WTC11 (cell line): ENCODE data around the gene SNAP25. TPM values are rescaled to one million over a fixed set of nuclear protein-coding genes. Genes with fewer than 3 reads are reported as not detected.

Experiments used
- ATAC-seq: fragments of 200-7000 bp; cut with Tn5 transposase; 2 replicates; pipeline ENCODE4 v1.10.0; 2021; ENCODE audit warnings: mild to moderate bottlenecking, moderate library complexity
- CTCF ChIA-PET: fragments of 300-600 bp; sonication (Branson Sonifier 250); formaldehyde crosslinking; loops from one replicate; lab custom pipeline; 2021; ENCODE audit warnings: antibody characterized with exemption; lab: Charles Lee
- POLR2A ChIA-PET: fragments of 350-600 bp; sonication (Branson Sonifier 250); formaldehyde crosslinking; loops from one replicate; lab custom pipeline; 2021; ENCODE audit warnings: antibody characterized with exemption; lab: Charles Lee
- DNase-seq: peaks from one replicate; pipeline ENCODE4 v3.0.0; 2021; ENCODE audit warnings: low spot score
- H3K27ac Mint-ChIP-seq: 2 replicates; pipeline ENCODE4 v1.8.0; 2021; ENCODE audit warnings: mixed read lengths
- H3K27me3 Mint-ChIP-seq: 2 replicates; pipeline ENCODE4 v1.8.0; 2021; ENCODE audit warnings: low read depth, mild to moderate bottlenecking, moderate library complexity, mixed read lengths
- H3K36me3 Mint-ChIP-seq: 2 replicates; pipeline ENCODE4 v1.8.0; 2021; ENCODE audit warnings: mixed read lengths
- H3K4me1 Mint-ChIP-seq: 2 replicates; pipeline ENCODE4 v1.8.0; 2022; ENCODE audit warnings: mixed read lengths
- H3K4me3 Mint-ChIP-seq: 2 replicates; pipeline ENCODE4 v1.8.0; 2021; ENCODE audit warnings: mild to moderate bottlenecking, moderate library complexity, mixed read lengths
- H3K9me3 Mint-ChIP-seq: 2 replicates; pipeline ENCODE4 v1.8.0; 2021; ENCODE audit warnings: mixed read lengths
- ATF3 ChIP-seq: sonication (generic); formaldehyde crosslinking; conservative IDR thresholded peaks from 2 replicates; pipeline ENCODE4 v1.8.1; 2022; ENCODE audit warnings: mild to moderate bottlenecking, missing genetic modification reagents
- ATF6 ChIP-seq: sonication (generic); formaldehyde crosslinking; IDR thresholded peaks from 2 replicates; pipeline ENCODE4 v1.8.1; 2023; ENCODE audit warnings: mild to moderate bottlenecking, missing genetic modification reagents
- E2F1 ChIP-seq: sonication (generic); formaldehyde crosslinking; IDR thresholded peaks from 2 replicates; pipeline ENCODE4 v1.8.0; 2022; ENCODE audit warnings: mild to moderate bottlenecking, missing genetic modification reagents
- E2F4 ChIP-seq: sonication (generic); formaldehyde crosslinking; IDR thresholded peaks from 2 replicates; pipeline ENCODE4 v1.8.1; 2022; ENCODE audit warnings: low read depth, mild to moderate bottlenecking, moderate library complexity, missing genetic modification reagents, borderline replicate concordance
- ELF4 ChIP-seq: sonication (generic); formaldehyde crosslinking; IDR thresholded peaks from 2 replicates; pipeline ENCODE4 v1.8.1; 2022; ENCODE audit warnings: low read depth, mild to moderate bottlenecking, moderate library complexity, missing genetic modification reagents
- ESRRA ChIP-seq: sonication (generic); formaldehyde crosslinking; IDR thresholded peaks from 2 replicates; pipeline ENCODE4 v1.8.1; 2022; ENCODE audit warnings: mild to moderate bottlenecking, missing genetic modification reagents, borderline replicate concordance
- HMGA2 ChIP-seq: fragments of 250-450 bp; sonication (Bioruptor Pico); IDR thresholded peaks from 2 replicates; pipeline ENCODE4 v1.4.0; 2021; ENCODE audit warnings: mild to moderate bottlenecking, moderate library complexity
- IRF1 ChIP-seq: sonication (generic); formaldehyde crosslinking; IDR thresholded peaks from 2 replicates; pipeline ENCODE4 v1.8.0; 2023; ENCODE audit warnings: missing genetic modification reagents
- IRF2 ChIP-seq: sonication (generic); formaldehyde crosslinking; IDR thresholded peaks from 2 replicates; pipeline ENCODE4 v1.8.0; 2022; ENCODE audit warnings: low read depth, missing genetic modification reagents, borderline replicate concordance
- JAZF1 ChIP-seq: fragments of 250-450 bp; sonication (Bioruptor Pico); IDR thresholded peaks from 2 replicates; pipeline ENCODE4 v1.9.0; 2021; ENCODE audit warnings: moderate library complexity, mild to moderate bottlenecking, inconsistent platforms
- JUN ChIP-seq: sonication (generic); formaldehyde crosslinking; IDR thresholded peaks from 2 replicates; pipeline ENCODE4 v1.8.0; 2023; ENCODE audit warnings: mild to moderate bottlenecking, missing genetic modification reagents
- RELA ChIP-seq: sonication (generic); formaldehyde crosslinking; IDR thresholded peaks from 2 replicates; pipeline ENCODE4 v1.8.1; 2022; ENCODE audit warnings: missing genetic modification reagents, mild to moderate bottlenecking, borderline replicate concordance
- RORB ChIP-seq: fragments of 250-450 bp; sonication (Bioruptor Pico); IDR thresholded peaks from 2 replicates; pipeline ENCODE4 v1.9.0; 2021; ENCODE audit warnings: mild to moderate bottlenecking
- SMAD4 ChIP-seq: sonication (generic); formaldehyde crosslinking; IDR thresholded peaks from 2 replicates; pipeline ENCODE4 v1.8.0; 2022; ENCODE audit warnings: mild to moderate bottlenecking, missing genetic modification reagents
- ZBTB21 ChIP-seq: sonication (generic); formaldehyde crosslinking; IDR thresholded peaks from 2 replicates; pipeline ENCODE4 v1.8.1; 2023; ENCODE audit warnings: mild to moderate bottlenecking, missing genetic modification reagents, borderline replicate concordance
- ZNF263 ChIP-seq: sonication (generic); formaldehyde crosslinking; IDR thresholded peaks from 2 replicates; pipeline ENCODE4 v1.8.1; 2022; ENCODE audit warnings: low read depth, mild to moderate bottlenecking, moderate library complexity, missing genetic modification reagents
- ZNF317 ChIP-seq: sonication (generic); formaldehyde crosslinking; IDR thresholded peaks from 2 replicates; pipeline ENCODE4 v1.8.1; 2023; ENCODE audit warnings: low read depth, mild to moderate bottlenecking, moderate library complexity, missing genetic modification reagents, borderline replicate concordance
- ZNF423 ChIP-seq: fragments of 250-450 bp; sonication (Bioruptor Pico); IDR thresholded peaks from 2 replicates; pipeline ENCODE4 v2.1.2; 2022; ENCODE audit warnings: mild to moderate bottlenecking, moderate library complexity
- ZNF512 ChIP-seq: sonication (generic); formaldehyde crosslinking; IDR thresholded peaks from 2 replicates; pipeline ENCODE4 v1.8.1; 2022; ENCODE audit warnings: missing genetic modification reagents, borderline replicate concordance
- ZNF532 ChIP-seq: fragments of 250-450 bp; sonication (Bioruptor Pico); IDR thresholded peaks from 2 replicates; pipeline ENCODE4 v1.9.0; 2021; ENCODE audit warnings: mild to moderate bottlenecking, borderline replicate concordance
- ZNF671 ChIP-seq: fragments of 250-450 bp; sonication (Bioruptor Pico); IDR thresholded peaks from 2 replicates; pipeline ENCODE4 v1.8.0; 2021; ENCODE audit warnings: mild to moderate bottlenecking
- total RNA-seq: library from RNA; stranded (reverse); gene quantifications from 3 replicates; pipeline ENCODE4 v1.2.3, GENCODE V29; 2021

Gene SNAP25
- total RNA-seq, 1 experiment from 2014 or later: 0.72 TPM

- CTCF ChIA-PET: no interaction called here
- TF ChIP-seq JAZF1 (CRISPR knock-in tag) (no peak), ESRRA (CRISPR knock-in tag) (no peak), ZNF423 (CRISPR knock-in tag) (no peak), ELF4 (CRISPR knock-in tag) (no peak), ATF3 (CRISPR knock-in tag) (no peak), ZNF317 (peak; percentile 66; the same call in 1 of the 2 replicates), E2F4 (CRISPR knock-in tag) (no peak), IRF1 (CRISPR knock-in tag) (no peak)
- POLR2A ChIA-PET: no interaction called here
- H3K4me3 Mint-ChIP-seq: no peak overlapping the region
- H3K9me3 Mint-ChIP-seq: peaks cover 6% of the 10 kb centered on the region
- no peak for DNase-seq
- peak; percentile 78 for ATAC-seq
- H3K4me1 Mint-ChIP-seq: peaks cover 35% of the 10 kb centered on the region
- no peak overlapping the region for H3K27ac Mint-ChIP-seq
- H3K36me3 Mint-ChIP-seq: peaks cover 9% of the 10 kb centered on the region; the same call in 1 of the 2 replicates
- H3K27me3 Mint-ChIP-seq: peaks cover 5% of the 10 kb centered on the region; the same call in 1 of the 2 replicates
Measured at GRCh38 chr20:10286356-10286755, 67.7 kb downstream of the SNAP25 start.

- peaks cover 30% of the 10 kb centered on the region for H3K4me1 Mint-ChIP-seq
- H3K9me3 Mint-ChIP-seq: no peaks in the 10 kb centered on the region
- no peak for ATAC-seq
- ChIA-PET CTCF (no interaction called here), POLR2A (no interaction called here)
- DNase-seq: no peak
- no peak overlapping the region for H3K27ac Mint-ChIP-seq
- H3K4me3 Mint-ChIP-seq: no peak overlapping the region
- H3K27me3 Mint-ChIP-seq: no peaks in the 10 kb centered on the region
- no peak for TF ChIP-seq ZNF671 (CRISPR knock-in tag)
- no peaks in the 10 kb centered on the region for H3K36me3 Mint-ChIP-seq
Measured at GRCh38 chr20:10288421-10288820, 69.8 kb downstream of the SNAP25 start.

GRCh38 chr20:10288954-10289646 lies 70.5 kb downstream of the SNAP25 start:
- CTCF ChIA-PET: no interaction called here
- H3K9me3 Mint-ChIP-seq: no peaks in the 10 kb centered on the region
- peaks cover 31% of the 10 kb centered on the region for H3K4me1 Mint-ChIP-seq
- no peak overlapping the region for H3K27ac Mint-ChIP-seq
- H3K27me3 Mint-ChIP-seq: no peaks in the 10 kb centered on the region
- H3K4me3 Mint-ChIP-seq: no peak overlapping the region
- POLR2A ChIA-PET: no interaction called here
- DNase-seq (no peak), ATAC-seq (no peak)
- no peaks in the 10 kb centered on the region for H3K36me3 Mint-ChIP-seq
- TF ChIP-seq ZBTB21 (CRISPR knock-in tag) (no peak), E2F1 (CRISPR knock-in tag) (no peak), IRF2 (CRISPR knock-in tag) (no peak), RELA (no peak), ATF6 (CRISPR knock-in tag) (no peak), ZNF532 (CRISPR knock-in tag) (no peak), SMAD4 (no peak), HMGA2 (CRISPR knock-in tag) (no peak), ZNF512 (CRISPR knock-in tag) (no peak), ZNF263 (no peak), RORB (CRISPR knock-in tag) (no peak), JUN (no peak)
